Right atrium auricular region (tissue), 2 donors: ENCODE data around the gene EXOC4. TPM values are rescaled to one million over a fixed set of nuclear protein-coding genes. Genes with fewer than 3 reads are reported as not detected.

Experiments
- DNase-seq: peaks from one replicate; pipeline ENCODE4 v3.0.0-alpha.2; 2019; ENCODE audit warnings: low spot score
- H3K27ac ChIP-seq, 2 donors: fragments of 200-600 bp; sonication (generic); 1 replicate in 1 of 2; 2 replicates in 1 of 2; pipeline ENCODE4 v1.5.1; 2016 to 2019
- H3K27me3 ChIP-seq, 2 donors: fragments of 200-600 bp; sonication (generic); one replicate each; pipeline versions ENCODE4 v1.5.1 to v1.6.0; 2017 to 2019
- H3K36me3 ChIP-seq: fragments of 200-600 bp; sonication (generic); one replicate; pipeline ENCODE4 v1.5.1; 2016
- H3K4me1 ChIP-seq, 2 donors: fragments of 200-600 bp; sonication (generic); one replicate each; pipeline versions ENCODE4 v1.5.1 to v1.6.0; 2017 to 2019
- H3K4me3 ChIP-seq, 2 donors: fragments of 200-600 bp; sonication (generic); 1 replicate in 1 of 2; 2 replicates in 1 of 2; pipeline ENCODE4 v1.5.1; 2017 to 2019; ENCODE audit warnings: mild to moderate bottlenecking in 1 of 2, moderate library complexity in 1 of 2
- H3K9me3 ChIP-seq, 2 donors: fragments of 200-600 bp; sonication (generic); one replicate each; pipeline ENCODE4 v1.5.1; 2019
- CTCF ChIP-seq, 2 donors: fragments of 200-600 bp; sonication (generic); IDR thresholded peaks; one replicate each; pipeline ENCODE4 v1.5.1; 2019; ENCODE audit warnings: antibody characterized with exemption in 2 of 2
- total RNA-seq, 2 donors: library from RNA; depleted of rRNA; stranded (reverse); fragments of >200 nt; gene quantifications; one replicate each; pipeline ENCODE4 v1.1.0, GENCODE V29; 2016

EXOC4 gene
- total RNA-seq, 2 donors from 2014 or later = 24.7 to 30.6 TPM

GRCh38 chr7:133815611-133816210 lies 562.8 kb downstream of the EXOC4 start:
- Histone ChIP-seq H3K4me3 (no peak overlapping the region), H3K27me3 (no peaks in the 10 kb centered on the region), H3K27ac (no peak overlapping the region), H3K4me1 (peaks cover 0 to 3% of the 10 kb centered on the region in 2 donors), H3K9me3 (no peaks in the 10 kb centered on the region), H3K36me3 (no peaks in the 10 kb centered on the region)
- no peak for TF ChIP-seq CTCF (IDR thresholded peaks at IDR 0.05)
- DNase-seq = no peak

GRCh38 chr7:133819695-133820094 lies 566.8 kb downstream of the EXOC4 start:
- no peaks in the 10 kb centered on the region for H3K36me3 ChIP-seq
- no peaks in the 10 kb centered on the region for H3K27me3 ChIP-seq
- TF ChIP-seq CTCF (IDR thresholded peaks at IDR 0.05) = no peak
- H3K4me1 ChIP-seq = peaks cover 0 to 8% of the 10 kb centered on the region in 2 donors
- no peak overlapping the region for H3K27ac ChIP-seq
- H3K9me3 ChIP-seq = no peaks in the 10 kb centered on the region
- H3K4me3 ChIP-seq = no peak overlapping the region
- DNase-seq = no peak

- H3K27ac ChIP-seq = no peak overlapping the region
- no peak overlapping the region for H3K4me3 ChIP-seq
- H3K27me3 ChIP-seq = no peaks in the 10 kb centered on the region
- no peaks in the 10 kb centered on the region for H3K36me3 ChIP-seq
- no peak for DNase-seq
- TF ChIP-seq CTCF (IDR thresholded peaks at IDR 0.05) = no peak
- H3K4me1 ChIP-seq = peaks cover 0 to 8% of the 10 kb centered on the region in 2 donors
- no peaks in the 10 kb centered on the region for H3K9me3 ChIP-seq
Measured at GRCh38 chr7:133820584-133820983, 567.7 kb downstream of the EXOC4 start.

- no peak overlapping the region for H3K27ac ChIP-seq
- no peak for DNase-seq
- no peak for TF ChIP-seq CTCF (IDR thresholded peaks at IDR 0.05)
- peaks cover 0 to 8% of the 10 kb centered on the region in 2 donors for H3K4me1 ChIP-seq
- H3K9me3 ChIP-seq = no peaks in the 10 kb centered on the region
- H3K36me3 ChIP-seq = no peaks in the 10 kb centered on the region
- no peak overlapping the region for H3K4me3 ChIP-seq
- H3K27me3 ChIP-seq = no peaks in the 10 kb centered on the region
Measured at GRCh38 chr7:133821171-133821570, 568.3 kb downstream of the EXOC4 start.

- Histone ChIP-seq H3K4me3 (no peak overlapping the region), H3K36me3 (no peaks in the 10 kb centered on the region), H3K27me3 (no peaks in the 10 kb centered on the region), H3K9me3 (no peaks in the 10 kb centered on the region), H3K4me1 (peaks cover 0 to 8% of the 10 kb centered on the region in 2 donors), H3K27ac (no peak overlapping the region)
- no peak for DNase-seq
- no peak for TF ChIP-seq CTCF (IDR thresholded peaks at IDR 0.05)
Measured at GRCh38 chr7:133822001-133822641, 569.2 kb downstream of the EXOC4 start.
